HG03025 (cell line): ENCODE data around the gene TDRD9.

ENCODE experiments used
- ATAC-seq: cut with Tn5 transposase; IDR thresholded peaks from one replicate; pipeline ENCODE4 v1.9.1; 2021; ENCODE audit warnings: mild to moderate bottlenecking, moderate library complexity; ENCODE audit not compliant: unreplicated experiment, low FRiP score

The TDRD9 gene

DNA sequence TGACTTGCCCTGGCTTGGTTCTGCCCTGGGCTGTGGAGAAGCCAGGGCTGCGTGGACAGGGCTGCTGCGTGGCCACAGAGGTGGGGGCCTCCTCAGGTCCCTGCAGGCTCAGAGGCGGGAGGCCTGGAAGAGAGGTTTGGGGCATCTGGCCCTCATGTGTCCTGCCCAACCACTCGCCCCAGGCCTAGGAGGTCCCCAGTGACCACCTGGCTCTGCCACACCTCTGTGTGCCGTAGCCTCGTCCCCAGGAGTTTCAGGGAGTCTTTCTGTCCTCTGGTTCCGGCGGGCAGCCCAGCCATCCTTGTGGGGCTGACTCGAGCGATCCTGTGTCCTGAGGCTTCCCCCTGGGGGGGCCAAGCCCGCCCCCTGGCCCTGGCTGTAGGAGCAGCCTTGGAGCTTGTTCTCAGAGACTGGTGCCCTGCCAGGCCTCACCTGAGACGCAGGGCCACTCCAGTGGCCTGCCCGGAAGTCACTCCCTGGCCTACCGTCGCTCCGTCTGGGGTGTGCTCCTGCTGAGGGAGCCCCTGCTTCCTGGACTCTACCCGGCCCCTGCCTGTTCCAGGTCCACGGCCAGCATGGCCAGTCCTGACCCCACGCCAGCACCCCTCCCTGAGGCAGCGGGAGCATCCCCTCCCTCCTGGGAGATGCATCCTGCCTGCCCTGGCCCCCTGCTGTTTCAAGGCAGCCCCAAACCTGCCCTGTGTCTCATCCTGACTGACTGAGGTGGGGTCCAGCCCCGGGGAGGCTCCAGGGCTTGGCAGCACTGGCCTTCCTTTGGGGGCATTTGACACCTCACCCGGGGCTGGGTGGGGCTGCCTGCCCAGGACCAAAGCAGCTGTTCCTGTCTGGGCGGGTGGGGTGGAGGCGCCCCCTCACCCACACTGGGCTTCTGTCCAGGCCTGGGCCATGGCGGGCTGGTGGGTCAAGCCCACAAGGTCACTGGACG is 171.1 kb downstream of the TDRD9 start:
- ATAC-seq = no peak

DNA sequence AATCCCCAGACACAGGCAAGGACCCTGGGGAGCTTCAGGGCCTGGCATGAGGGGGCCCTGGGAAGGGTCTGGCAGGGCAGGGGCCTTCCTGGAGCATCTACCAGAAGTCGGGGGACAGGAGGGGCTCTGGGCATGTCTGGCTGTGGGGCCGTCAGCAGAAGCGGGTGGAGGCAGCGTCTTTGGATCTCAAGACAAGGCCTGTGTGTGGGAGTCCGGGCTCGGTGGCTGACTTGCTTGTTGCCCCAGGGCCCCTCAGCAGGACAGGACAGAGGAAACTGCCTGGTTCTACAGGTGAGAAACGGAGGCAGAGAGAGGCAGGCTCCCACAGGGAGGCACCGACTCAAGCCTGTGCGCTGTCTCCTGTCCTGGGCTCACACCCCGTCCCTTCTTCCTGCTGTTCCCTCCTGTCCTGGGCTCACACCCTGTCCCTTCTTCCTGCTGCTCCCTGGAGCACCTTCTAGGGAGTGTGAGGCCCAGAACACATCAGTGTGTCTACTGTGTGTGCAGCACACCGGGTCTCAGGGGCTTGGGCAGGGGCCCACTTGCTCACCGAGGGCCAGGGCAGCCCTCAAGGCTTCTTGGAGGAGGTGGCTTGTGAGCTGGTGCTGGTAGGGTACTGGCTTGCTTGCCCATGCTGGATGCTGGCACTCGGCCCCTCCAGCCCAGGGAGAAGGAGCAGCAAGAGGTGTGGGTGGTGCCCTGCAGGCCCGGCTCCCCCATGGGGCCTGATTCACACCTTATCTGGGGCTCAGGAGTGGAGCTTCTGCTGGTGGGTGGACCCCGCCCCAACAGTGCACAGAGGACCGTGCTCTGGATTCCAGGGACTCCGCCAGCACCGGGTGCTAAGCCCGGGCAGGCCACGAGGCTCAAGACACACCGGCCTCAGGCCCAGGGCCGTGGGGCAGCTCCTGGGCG is 172.2 kb downstream of the TDRD9 start:
- ATAC-seq = no peak

DNA sequence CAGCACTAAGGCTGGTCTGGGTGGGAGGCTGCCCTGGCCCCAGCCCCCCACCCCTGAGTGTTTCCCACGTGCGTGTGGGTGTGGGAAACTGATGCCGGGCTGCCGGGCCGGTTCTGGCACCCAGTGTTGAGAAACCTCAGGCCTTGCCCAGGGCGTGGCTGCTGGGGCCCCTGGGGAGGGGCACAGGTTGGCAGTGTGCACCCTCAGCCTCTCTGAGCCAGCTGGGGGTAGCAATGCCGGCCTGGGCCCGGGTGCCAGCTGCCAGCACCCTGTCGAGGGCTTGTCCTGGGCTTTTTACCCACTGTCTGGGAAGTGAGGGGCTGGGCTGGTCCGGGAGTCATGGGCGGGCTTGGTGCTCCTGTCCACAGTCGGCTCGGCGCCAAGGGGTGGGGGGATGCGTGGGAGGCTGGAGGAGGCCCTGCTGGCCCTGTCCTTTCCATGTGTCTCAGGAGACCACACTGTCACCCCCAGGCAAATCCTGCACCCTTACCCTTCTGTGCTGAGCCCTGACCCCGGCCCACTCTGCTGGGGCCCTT is 172.9 kb downstream of the TDRD9 start:
- no peak for ATAC-seq

DNA sequence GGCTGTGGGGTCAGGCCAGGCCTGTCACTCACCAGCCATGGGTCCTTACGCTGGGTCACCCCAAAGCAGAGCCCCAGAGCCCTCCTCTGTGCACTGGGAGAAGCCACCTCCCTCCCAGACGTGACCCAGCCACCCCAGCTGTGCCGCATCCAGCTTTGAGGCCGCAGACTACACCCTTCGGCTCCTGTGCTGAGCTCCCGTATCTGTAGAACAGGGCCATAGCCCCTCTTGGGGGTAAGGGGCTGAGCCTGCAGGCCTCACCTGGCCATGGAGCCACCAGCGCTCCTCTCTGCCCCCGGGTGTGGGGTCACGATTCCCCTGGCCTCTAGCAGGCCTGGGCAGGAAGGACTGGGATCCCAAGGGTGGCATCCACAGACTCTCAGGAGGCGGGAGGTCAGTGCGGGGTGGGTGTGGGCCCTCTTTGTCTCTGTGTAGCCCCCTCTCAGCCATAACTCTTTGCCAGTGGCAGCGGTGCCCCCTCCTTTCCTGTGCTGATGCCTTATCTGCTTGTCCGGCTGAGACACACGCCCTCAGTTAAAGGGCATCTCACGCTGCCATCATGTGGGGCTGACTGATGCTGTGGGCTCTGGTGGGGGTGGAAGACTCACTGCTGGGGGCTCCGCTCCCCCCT is 173.5 kb downstream of the TDRD9 start:
- ATAC-seq = no peak
